Spleen (tissue), 7 donors: Measurements from ENCODE around the gene TRAF3IP3.

Experiments
- CTCF ChIP-seq, 11 experiments: fragments of 200-600 bp in 7 of 11; fragments of 450-650 bp in 4 of 11; sonication (generic) in 4 of 11; IDR thresholded peaks in 8 of 11; conservative IDR thresholded peaks in 3 of 11; 1 replicate in 7 of 11; 2 replicates in 4 of 11; pipeline versions ENCODE4 v1.4.0 to v1.8.0; 2016 to 2021; ENCODE audit warnings: antibody characterized with exemption in 11 of 11, inconsistent platforms in 4 of 11, mild to moderate bottlenecking in 1 of 11
- POLR2A ChIP-seq, 3 donors: fragments of 450-650 bp; IDR thresholded peaks; one replicate each; pipeline ENCODE4 v1.5.1; 2017; ENCODE audit warnings: antibody characterized with exemption in 3 of 3, mild to moderate bottlenecking in 1 of 3
- POLR2AphosphoS5 ChIP-seq, 3 donors: sonication (generic); formaldehyde crosslinking; IDR thresholded peaks; one replicate each; pipeline ENCODE4 v1.5.1; 2017; ENCODE audit warnings: antibody characterized with exemption in 3 of 3
- donor health status: DM: no; HTN: no; CAD: no; lungs with moderate emphysema.
- donor health status: DM: no; HTN: no; CAD: no.
- donor health status: DM: no; HTN: no; CAD: no.

- TF ChIP-seq POLR2A (IDR thresholded peaks at IDR 0.05), result no peak
- TF ChIP-seq CTCF (IDR thresholded peaks at IDR 0.05 in 8 of 11, conservative IDR thresholded peaks at IDR 0.05 in 3 of 11), result no peak
- TF ChIP-seq POLR2AphosphoS5 (IDR thresholded peaks at IDR 0.05), result no peak
These were observed 61.8 kb downstream of the TRAF3IP3 start for GRCh38 chr1:209817691-209818090.
